GM21717 (cell line): ENCODE measurements around the gene HAX1.
"Not testable (repeated sequence)": the region's sequence is repeated elsewhere in the genome, so short reads cannot be mapped to it uniquely, and the experiment has no call there.

Experiments
- ATAC-seq: cut with Tn5 transposase; IDR thresholded peaks from one replicate; pipeline ENCODE4 v1.9.1; 2021; ENCODE audit warnings: mild to moderate bottlenecking, moderate library complexity; ENCODE audit not compliant: unreplicated experiment

Gene HAX1

DNA sequence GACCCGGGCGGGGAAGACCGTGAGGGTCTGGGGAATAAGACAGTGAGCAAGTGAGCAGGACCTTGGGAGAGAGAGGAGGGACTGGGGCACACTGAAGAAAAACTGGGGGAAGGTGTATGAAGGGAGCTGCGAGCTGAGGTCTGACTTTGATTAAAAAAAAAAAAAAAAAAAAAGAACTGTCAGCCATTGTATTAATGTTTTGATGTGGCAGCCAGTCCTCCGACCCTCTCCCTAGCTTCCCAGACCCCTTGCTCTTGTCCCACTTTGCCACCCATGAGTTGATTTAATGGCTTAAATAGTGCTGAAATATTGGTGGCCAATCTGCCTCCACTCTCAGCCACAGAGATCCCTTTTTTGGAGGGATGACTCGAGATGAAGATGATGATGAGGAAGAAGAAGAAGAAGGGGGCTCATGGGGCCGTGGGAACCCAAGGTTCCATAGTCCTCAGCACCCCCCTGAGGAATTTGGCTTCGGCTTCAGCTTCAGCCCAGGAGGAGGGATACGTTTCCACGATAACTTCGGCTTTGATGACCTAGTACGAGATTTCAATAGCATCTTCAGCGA lies 652 bp downstream of the HAX1 start:
- no peak for ATAC-seq

DNA sequence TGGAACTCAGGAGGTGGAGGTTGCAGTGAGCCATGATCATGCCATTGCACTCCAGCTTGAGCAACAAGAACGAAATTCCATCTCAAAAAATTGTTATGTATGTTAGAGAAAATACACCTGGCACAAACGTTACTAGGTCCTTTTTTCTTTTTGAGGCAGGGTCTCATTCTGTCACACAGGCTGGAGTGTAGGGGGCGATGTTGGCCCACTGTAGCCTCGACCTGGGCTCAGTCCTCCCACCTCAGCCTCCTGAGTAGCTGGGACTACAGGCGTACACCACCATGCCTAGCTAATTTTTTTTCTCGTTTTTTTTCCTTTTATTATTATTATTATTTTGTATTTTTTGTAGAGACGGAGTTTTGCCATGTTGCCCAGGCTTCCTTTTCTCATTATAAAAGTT lies 4.4 kb downstream of the HAX1 start:
- no peak for ATAC-seq

DNA sequence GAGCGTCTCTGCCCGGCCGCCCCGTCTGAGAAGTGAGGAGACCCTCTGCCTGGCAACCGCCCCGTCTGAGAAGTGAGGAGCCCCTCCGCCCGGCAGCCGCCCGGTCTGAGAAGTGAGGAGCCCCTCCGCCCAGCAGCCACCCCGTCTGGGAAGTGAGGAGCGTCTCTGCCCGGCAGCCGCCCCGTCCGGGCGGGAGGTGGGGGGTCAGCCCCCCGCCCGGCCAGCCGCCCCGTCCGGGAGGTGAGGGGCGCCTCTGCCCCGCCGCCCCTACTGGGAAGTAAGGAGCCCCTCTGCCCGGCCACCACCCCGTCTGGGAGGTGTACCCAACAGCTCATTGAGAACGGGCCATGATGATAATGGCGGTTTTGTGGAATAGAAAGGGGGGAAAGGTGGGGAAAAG lies 15.2 kb downstream of the HAX1 start:
- not testable (repeated sequence) for ATAC-seq

DNA sequence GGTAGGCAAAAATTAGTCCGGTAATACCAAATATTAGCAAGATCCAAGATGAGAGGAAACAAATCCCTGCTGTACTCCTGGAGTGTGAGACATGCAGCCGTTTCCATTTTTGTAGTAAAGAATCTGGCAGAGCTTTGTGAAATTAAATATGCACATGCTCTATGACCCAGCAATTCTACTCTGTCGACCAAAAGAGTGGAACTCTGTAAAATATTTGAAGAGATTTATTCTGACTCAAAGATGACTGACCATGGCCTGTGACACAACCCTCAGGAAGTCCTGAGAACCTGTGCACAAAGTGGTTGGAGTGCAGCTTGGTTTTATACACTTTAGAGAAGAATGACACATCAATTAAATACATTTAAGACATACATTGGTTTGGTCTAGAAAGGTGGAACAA lies 16.2 kb downstream of the HAX1 start:
- ATAC-seq: no peak

DNA sequence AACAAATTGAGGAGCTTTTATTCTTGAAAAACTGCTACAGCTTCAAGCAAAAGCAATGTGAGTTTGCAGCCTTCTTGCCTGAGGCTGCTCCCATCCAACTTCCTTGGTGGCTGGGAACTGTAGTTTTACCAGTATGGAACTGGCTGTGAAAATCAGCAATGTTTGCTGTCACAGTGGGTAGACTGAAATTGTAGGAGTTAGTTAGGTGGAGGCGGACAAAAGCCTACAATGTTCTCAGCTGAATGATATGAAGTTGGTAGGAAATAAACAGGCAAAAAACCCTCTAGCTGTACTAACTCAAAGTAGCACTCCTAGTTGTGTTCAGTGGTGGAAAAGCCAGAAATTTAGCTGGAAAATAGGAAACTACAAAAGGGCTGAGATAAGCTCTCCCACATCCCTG lies 18.5 kb downstream of the HAX1 start:
- ATAC-seq: no peak

DNA sequence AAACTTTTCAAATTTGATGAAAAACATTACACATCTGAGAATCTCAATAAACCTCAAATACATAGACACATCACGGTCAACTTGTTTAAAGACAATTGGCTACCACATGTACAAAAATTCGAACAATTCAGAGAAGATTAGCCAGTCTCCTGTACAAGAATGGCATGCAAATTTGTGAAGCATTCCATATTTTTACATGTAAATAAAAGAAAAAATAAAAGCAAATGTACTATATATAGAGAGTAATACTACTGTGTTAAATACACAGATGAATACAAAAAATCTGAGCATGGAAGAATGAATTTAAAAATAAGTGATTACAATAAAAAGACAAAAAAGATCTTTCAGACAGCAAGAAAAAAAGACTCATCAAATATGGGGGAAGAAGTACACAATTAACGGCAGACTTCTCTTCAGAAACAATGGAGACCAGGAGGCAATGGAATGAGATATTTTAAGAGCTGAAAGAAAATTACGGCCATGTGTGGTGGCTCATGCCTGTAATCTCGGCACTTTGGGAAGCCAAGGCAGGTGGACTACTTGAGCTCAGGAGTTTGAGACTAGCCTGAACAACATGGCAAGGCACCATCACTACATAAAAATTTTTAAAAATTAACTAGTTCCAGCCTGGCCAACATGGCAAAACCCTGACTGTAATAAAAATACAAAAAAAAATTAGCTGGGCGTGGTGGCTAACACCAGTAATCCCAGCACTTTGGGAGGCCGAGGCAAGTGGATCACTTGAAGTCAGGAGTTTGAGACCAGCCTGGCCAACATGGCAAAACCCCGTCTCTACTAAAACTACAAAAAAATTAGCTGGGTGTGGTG lies 23.2 kb downstream of the HAX1 start:
- no peak for ATAC-seq

DNA sequence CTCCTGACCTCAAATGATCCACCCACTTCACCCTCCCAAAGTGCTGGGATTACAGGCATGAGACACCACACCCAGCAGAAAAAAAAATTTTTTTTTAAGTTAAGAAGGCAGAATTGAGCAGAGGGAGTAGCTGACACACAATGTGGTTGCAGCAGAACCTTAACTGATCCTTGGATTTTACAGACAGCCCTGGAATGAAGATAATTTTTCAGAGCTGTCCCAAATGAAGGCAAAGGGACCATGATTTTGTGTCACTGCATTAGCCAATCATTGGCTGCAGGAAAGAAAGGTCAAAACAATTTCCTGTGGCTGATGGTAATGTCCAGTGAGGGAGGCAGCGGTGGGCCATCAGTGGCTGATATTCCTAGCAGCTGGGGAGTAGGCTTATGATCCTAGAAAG lies 29.2 kb downstream of the HAX1 start:
- ATAC-seq: no peak

DNA sequence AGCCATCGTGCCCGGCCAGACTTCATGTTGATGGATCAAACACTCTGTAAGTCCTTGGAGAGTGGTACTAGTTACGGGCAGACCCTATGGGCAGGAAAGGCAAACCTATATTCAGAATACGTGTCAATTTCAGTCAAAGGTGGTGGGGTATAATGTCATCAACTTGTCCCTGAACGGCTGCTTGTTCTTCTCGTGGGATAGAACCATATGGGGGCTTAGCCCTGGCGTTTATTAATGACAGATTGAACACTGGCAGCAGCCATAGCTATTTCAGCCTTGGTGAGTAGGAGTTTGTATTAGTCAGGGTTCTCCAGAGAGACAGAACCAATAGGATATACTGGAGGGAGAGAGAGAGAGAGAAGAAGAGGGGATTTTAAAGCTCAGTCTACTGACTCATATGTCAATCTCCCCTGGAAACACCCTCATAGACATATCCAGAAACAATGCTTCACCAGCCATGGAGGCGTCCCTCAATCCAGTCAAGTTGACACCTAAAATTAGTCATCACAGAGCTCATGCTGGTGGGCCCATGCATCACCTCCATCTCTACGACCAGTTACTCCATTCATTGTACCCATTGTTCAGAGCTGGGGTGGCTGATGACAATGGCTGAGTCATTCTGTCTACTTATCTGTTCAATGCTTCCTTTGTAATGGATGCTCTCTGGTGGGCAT lies 32.4 kb downstream of the HAX1 start:
- ATAC-seq: no peak

DNA sequence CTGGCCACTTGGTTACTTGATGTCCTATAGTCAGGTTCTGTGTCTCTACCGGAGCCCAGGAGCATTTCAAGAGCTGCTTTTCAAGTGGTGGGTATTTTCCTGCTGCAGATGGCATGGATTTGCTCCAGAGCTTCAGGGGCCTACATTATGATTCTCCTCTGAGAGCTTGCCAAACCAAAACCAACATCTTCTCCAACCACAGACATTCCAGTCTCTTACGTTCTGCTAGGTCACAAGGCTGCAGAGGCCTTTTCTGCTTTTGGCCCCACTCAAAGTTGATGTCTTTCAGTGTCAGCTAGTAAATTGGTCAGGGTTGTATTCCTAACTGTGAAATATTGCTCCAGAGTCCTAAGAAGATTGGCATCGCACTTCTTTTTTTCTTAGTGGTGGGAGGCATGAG lies 33.7 kb downstream of the HAX1 start:
- no peak for ATAC-seq

DNA sequence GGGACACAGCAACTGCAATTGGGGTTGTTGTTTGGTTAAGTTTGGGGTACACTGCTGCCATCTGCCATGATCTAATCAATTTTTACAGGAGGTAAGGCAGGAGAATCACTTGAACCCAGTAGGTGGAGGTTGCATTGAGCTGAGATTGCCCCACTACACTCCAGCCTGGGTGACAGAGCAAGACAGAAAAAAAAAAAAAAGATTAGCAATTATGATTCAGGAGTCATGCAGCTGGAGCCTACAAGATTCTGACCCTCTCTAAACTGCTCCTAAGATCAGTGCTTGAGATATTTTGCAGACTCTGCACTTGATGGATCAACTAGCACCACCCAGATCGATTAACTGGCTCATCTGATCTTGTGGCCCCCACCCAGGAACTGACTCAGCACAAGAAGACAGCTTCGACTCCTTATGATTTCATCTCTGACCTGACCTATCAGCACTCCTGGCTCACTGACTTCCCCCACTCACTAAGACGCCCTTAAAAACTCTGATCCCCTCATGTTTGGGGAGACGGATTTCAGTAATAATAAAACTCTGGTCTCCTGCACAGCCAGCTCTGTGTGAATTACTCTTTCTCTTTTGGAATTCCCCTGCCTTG lies 35.3 kb downstream of the HAX1 start:
- not testable (repeated sequence) for ATAC-seq

DNA sequence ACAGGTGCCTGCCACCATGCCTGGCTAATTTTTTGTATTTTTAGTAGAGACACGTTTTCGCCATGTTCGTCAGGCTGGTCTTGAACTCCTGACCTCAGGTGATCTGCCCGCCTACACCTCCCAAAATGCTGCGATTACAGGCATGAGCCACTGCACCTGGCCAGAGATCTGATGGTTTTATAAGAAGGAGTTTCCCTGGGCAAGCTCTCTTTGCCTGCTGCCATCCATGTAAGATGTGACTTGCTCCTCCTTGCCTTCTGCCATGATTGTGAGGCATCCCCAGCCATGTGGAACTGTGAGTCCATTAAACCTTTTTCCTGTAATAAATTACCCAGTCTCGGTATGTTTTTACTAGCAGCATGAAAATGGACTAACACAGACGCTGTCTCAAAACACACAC lies 36.7 kb downstream of the HAX1 start:
- ATAC-seq: not testable (repeated sequence)

DNA sequence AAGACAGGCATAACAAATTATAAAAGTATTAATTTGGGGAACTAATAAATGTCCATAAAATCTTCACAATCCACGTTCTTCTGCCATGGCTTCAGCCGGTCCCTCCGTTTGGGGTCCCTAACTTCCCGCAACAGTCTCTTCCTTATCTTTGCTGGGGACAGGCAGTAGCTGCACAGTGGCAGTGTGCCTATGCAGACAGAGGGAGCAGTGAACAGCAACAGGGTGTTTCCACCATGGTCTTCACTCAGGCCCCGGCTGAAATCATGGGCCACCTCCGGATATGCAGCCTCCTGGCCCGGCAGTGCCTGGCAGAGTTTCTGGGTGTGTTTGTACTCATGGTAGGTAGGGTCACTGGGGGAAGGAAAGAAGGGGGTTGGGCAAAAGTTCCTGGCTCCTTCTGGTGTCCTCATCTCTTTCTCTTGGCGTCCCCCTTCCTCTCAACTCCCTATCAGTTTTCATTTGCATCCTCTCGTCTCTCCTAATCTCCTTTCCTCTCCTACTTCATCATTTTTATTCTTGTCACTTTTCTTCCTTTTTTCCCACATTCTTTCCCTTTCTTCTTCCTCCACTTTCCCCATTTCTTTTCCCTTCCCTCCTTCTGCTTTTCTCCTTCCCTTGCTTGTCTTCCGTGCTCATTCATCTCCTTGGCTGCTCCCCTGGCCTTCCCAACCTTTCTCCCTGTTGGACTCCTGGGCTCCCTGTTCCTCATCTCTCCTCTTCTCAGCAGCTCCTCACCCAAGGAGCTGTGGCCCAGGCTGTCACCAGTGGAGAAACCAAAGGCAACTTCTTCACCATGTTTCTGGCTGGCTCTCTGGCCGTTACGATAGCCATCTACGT lies 40.0 kb downstream of the HAX1 start:
- not testable (repeated sequence) for ATAC-seq

DNA sequence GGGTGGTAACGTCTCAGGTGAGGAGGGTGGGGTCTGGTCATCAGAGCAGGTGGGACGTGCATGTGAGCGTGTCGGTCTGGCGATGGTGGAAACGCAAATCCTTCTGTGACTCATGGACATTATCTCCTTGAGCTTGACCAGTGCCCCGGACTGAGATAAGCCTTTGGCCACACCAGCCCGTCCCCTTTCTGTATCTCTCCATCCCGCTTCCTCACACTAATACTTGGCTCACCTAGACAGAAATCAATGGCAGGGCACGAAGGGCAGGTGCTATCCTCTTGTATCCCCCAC lies 40.6 kb downstream of the HAX1 start:
- ATAC-seq: no peak

DNA sequence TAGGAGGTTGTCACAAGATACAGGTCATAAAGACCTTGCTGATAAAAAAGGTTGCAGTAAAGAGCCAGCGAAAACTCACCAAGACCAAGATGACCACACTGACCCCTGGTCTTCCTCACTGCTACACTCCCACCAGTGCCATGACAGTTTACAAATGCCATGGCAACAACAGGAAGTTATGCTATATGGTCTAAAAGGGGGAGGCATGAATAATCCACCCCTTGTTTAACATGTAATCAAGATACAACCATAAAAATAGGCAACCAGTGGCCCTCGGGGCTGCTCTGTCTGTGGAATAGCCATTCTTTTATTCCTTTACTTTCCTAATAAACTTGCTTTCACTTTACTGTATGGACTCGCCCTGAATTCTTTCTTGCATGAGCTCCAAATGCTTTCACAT lies 41.8 kb downstream of the HAX1 start:
- ATAC-seq: not testable (repeated sequence)

DNA sequence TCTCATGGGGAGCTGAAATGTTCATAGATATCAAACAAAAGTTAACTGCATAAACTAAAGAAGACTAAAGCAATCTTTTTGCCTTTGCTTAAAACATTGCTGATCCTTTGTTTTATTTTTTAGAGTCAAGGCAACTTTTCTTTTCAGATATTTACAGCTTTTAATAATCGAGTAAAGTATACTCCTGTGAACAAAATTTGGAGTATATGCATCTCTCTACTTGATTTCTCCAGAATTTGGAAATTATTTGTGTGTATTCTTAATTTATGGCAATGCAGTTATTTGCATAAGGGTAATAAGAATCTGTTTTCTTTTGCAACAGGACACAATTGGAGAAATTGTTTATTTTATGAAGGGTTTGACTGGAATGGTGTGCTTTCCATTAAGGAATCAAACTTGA lies 44.3 kb downstream of the HAX1 start:
- ATAC-seq: no peak

DNA sequence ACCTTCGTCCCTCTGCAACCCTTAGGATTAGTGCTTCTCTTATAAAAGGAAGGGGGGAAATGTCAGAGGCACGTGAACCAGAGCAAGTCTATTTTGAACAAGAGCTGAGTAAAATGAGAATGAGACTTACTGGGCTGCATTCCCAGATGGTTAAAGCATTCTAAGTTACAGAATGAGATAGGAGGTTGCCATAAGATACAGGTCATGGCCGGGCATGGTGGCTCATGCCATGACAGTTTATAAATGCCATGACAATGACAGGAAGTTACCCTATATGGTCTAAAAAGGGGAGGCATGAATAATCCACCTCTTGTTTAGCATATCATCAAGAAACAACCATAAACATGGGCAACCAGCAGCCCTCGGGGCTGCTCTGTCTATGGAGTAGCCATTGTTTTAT lies 46.0 kb downstream of the HAX1 start:
- ATAC-seq: no peak

DNA sequence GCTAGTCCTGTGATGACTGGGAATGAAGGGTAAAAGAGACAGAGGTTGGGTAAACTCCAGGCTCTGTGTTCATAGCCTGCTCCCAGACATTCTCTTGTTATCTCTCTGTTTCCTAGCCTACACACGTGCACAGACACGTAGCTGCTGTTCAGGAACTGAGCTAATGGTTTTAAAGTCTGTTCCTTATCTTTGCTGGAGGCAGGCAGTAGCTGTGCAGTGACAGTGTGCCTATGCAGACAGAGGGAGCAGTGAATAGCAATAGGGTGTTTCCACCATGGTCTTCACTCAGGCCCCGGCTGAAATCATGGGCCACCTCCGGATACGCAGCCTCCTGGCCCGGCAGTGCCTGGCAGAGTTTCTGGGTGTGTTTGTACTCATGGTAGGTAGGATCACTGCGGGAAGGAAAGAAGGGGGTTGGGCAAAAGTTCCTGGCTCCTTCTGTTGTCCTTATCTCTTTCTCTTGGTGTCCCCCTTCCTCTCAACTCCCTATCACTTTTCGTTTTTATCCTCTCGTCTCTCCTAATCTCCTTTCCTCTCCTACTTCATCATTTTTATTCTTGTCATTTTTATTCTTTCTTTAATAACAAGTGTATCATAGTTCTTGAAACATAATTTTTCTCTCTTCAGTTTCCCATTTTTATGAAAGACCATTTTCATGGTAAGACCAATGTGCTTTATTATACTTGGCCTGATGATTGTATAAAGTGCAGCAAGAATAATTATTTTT lies 48.6 kb downstream of the HAX1 start, which contains the start of gene AQP10:
AQP10 (plus strand) TSS at position 212 of the 727 bp plus-strand sequence; CDS start at position 275, 63 bp downstream.
- no peak for ATAC-seq

DNA sequence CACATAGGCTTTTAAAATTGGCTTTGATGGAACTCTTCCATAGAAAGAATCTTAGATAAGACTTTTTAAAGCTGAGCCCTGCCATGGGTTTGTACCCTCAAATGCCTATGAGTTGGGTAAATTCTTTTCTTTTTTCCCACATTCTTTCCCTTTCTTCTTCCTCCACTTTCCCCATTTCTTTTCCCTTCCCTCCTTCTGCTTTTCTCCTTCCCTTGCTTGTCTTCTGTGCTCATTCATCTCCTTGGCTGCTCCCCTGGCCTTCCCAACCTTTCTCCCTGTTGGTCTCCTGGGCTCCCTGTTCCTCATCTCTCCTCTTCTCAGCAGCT lies 49.1 kb downstream of the HAX1 start:
- ATAC-seq: not testable (repeated sequence)

DNA sequence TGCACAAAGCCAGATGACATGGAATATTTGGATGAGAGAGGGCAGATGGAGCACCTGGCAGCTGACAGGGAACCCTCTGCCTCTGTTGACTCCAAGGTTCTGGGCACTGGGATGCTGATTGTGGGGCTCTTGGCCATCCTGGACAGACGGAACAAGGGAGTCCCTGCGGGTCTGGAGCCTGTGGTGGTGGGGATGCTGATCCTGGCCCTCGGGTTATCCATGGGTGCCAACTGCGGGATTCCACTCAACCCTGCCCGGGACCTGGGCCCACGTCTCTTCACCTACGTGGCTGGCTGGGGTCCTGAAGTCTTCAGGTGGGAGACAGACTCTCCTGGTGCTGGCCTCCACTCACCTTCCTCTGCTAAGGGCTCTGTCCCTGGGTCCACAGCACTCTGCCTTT lies 51.1 kb downstream of the HAX1 start:
- no peak for ATAC-seq

DNA sequence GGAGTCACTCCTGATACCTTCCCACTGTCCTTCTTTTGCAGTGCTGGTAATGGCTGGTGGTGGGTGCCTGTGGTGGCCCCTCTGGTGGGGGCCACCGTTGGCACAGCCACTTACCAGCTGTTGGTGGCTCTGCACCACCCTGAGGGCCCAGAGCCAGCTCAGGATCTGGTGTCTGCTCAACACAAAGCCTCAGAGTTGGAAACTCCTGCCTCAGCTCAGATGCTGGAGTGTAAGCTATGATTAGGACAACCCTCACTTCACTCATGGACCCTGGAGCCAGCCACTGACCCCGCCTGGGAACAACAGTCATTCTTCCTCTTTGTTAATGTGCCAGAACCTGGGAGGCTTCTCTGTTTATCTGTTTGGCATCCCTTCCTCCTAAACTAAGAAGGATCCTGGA lies 51.8 kb downstream of the HAX1 start:
- ATAC-seq: no peak
